HepG2 (cell line): ENCODE data around the gene TIMP3. TPM values are rescaled to one million over a fixed set of nuclear protein-coding genes. Genes with fewer than 3 reads are reported as not detected.

ENCODE experiments used
- CEBPB ChIP-seq: IDR thresholded peaks from 2 replicates; pipeline ENCODE4 v1.6.1; 2011; ENCODE audit warnings: low read depth, low read length, improper control_type of control experiment, borderline replicate concordance
- CEBPG ChIP-seq: IDR thresholded peaks from 2 replicates; pipeline ENCODE4 v1.6.1; 2016
- CTCF ChIP-seq: sonication (generic); formaldehyde crosslinking; IDR thresholded peaks from 2 replicates; pipeline ENCODE4 v1.5.0; 2020; ENCODE audit warnings: mild to moderate bottlenecking, missing genetic modification reagents, moderate library complexity
- EEA1 ChIP-seq: sonication (generic); formaldehyde crosslinking; IDR thresholded peaks from 2 replicates; pipeline ENCODE4 v1.5.1; 2020; ENCODE audit warnings: mild to moderate bottlenecking, missing genetic modification reagents, borderline replicate concordance
- HDAC2 ChIP-seq: sonication (generic); formaldehyde crosslinking; IDR thresholded peaks from 2 replicates; pipeline ENCODE4 v1.4.0; 2020; ENCODE audit warnings: missing genetic modification reagents
- HIC2 ChIP-seq: sonication (generic); formaldehyde crosslinking; IDR thresholded peaks from 2 replicates; pipeline ENCODE4 v1.9.0; 2022; ENCODE audit warnings: low read depth, missing genetic modification reagents
- IRF2 ChIP-seq: IDR thresholded peaks from 2 replicates; pipeline ENCODE4 v1.6.1; 2018; ENCODE audit warnings: missing genetic modification reagents, missing compliant biosample characterization
- ISL2 ChIP-seq: sonication (generic); formaldehyde crosslinking; IDR thresholded peaks from 2 replicates; pipeline ENCODE4 v1.5.0; 2020; ENCODE audit warnings: missing genetic modification reagents
- MAZ ChIP-seq, 2 experiments: sonication (generic) in 1 of 2; formaldehyde crosslinking in 1 of 2; IDR thresholded peaks; 2 replicates each; pipeline versions ENCODE4 v1.5.0 to v1.6.1; 2012 to 2020; ENCODE audit warnings: low read depth in 2 of 2, mild to moderate bottlenecking in 2 of 2, borderline replicate concordance in 1 of 2, improper control_type of control experiment in 1 of 2, low read length in 1 of 2, missing genetic modification reagents in 1 of 2, moderate library complexity in 1 of 2
- NCOA2 ChIP-seq: sonication (generic); formaldehyde crosslinking; IDR thresholded peaks from 2 replicates; pipeline ENCODE4 v1.8.0; 2022; ENCODE audit warnings: inconsistent platforms
- SALL1 ChIP-seq: sonication (generic); formaldehyde crosslinking; IDR thresholded peaks from 2 replicates; pipeline ENCODE4 v1.8.0; 2022; ENCODE audit warnings: mild to moderate bottlenecking, missing genetic modification reagents
- SOX13 ChIP-seq, 3 experiments: fragments of 450-650 bp in 1 of 3; sonication (generic) in 1 of 3; formaldehyde crosslinking in 1 of 3; IDR thresholded peaks in 2 of 3; conservative IDR thresholded peaks in 1 of 3; 2 replicates each; pipeline versions ENCODE4 v1.5.0 to v1.6.1; 2016 to 2020; ENCODE audit warnings: antibody characterized with exemption in 1 of 3, mild to moderate bottlenecking in 1 of 3, missing compliant biosample characterization in 1 of 3, missing genetic modification reagents in 1 of 3, moderate library complexity in 1 of 3
- SOX5 ChIP-seq: IDR thresholded peaks from 2 replicates; pipeline ENCODE4 v1.6.1; 2016; ENCODE audit warnings: borderline replicate concordance
- SRSF4 ChIP-seq: fragments of 200-400 bp; formaldehyde crosslinking; IDR thresholded peaks from one replicate; pipeline ENCODE4 v1.6.1; 2018; ENCODE audit warnings: mild to moderate bottlenecking, low read depth, low read length, moderate library complexity; ENCODE audit not compliant: poor library complexity, severe bottlenecking
- SUZ12 ChIP-seq: fragments of 150-350 bp; IDR thresholded peaks from 2 replicates; pipeline ENCODE4 v1.6.1; 2014; ENCODE audit warnings: low read depth, low read length
- TBX2 ChIP-seq: sonication (generic); formaldehyde crosslinking; IDR thresholded peaks from 2 replicates; pipeline ENCODE4 v1.5.0; 2020; ENCODE audit warnings: missing genetic modification reagents, mild to moderate bottlenecking, borderline replicate concordance
- TFAP4 ChIP-seq: sonication (generic); IDR thresholded peaks from 2 replicates; pipeline ENCODE4 v1.6.1; 2016; ENCODE audit warnings: low read depth, borderline replicate concordance
- ZBTB7B ChIP-seq: sonication (generic); formaldehyde crosslinking; IDR thresholded peaks from 2 replicates; pipeline ENCODE4 v1.4.0; 2020; ENCODE audit warnings: missing genetic modification reagents
- ZNF121 ChIP-seq: sonication (generic); formaldehyde crosslinking; IDR thresholded peaks from 2 replicates; pipeline ENCODE4 v1.5.0; 2020; ENCODE audit warnings: mild to moderate bottlenecking, missing genetic modification reagents
- ZNF687 ChIP-seq: sonication (generic); formaldehyde crosslinking; IDR thresholded peaks from 2 replicates; pipeline ENCODE4 v1.5.1; 2020; ENCODE audit warnings: mild to moderate bottlenecking, missing genetic modification reagents, moderate library complexity
- polyA plus RNA-seq, 8 experiments: library from polyadenylated mRNA; depleted of rRNA in 3 of 8; stranded (reverse) in 7 of 8; unstranded in 1 of 8; fragments of >200 nt; fragmentation: Illumina TruSeq in 4 of 8; extraction: Trizol in 4 of 8; gene quantifications; 2 replicates each; pipeline versions ENCODE4 v1.2.1 to v1.2.3, GENCODE V29; 2011 to 2016; ENCODE audit warnings: low read depth in 4 of 8, missing spikeins in 1 of 8, mixed read lengths in 1 of 8; ENCODE audit not compliant: insufficient read depth in 1 of 8
- total RNA-seq, 5 experiments: library from RNA; depleted of rRNA; stranded (reverse); fragments of >200 nt; fragmentation: Illumina TruSeq; extraction: Trizol; gene quantifications; 2 replicates each; pipeline ENCODE4 v1.2.3, GENCODE V29; 2016; ENCODE audit warnings: low read depth in 1 of 5

TIMP3 gene
- total and polyA plus RNA-seq, 2 of the 13 experiments (the other 11 are each of a cell fraction or from before 2014, with no cell fraction given), result 57.3 to 86.6 TPM

GRCh38 chr22:32788904-32789624, 12.4 kb upstream of the TIMP3 start (continued):
- TF ChIP-seq MAZ (IDR thresholded peaks at IDR 0.05; ENCODE audit: borderline replicate concordance, low read depth, low read length), result no peak
- TF ChIP-seq MAZ (CRISPR knock-in tag; IDR thresholded peaks at IDR 0.05; ENCODE audit: low read depth), result peak; percentile 23; the same call in 1 of the 2 replicates
- TF ChIP-seq SOX5 (CRISPR knock-in tag), result peak; percentile 32; the same call in 1 of the 2 replicates
- peak; percentile 52; the same call in 1 of the 2 replicates for TF ChIP-seq ISL2 (CRISPR knock-in tag)
- TF ChIP-seq TFAP4, result peak; percentile 29; the same call in 1 of the 2 replicates
- TF ChIP-seq SUZ12, result no peak
- no peak for TF ChIP-seq EEA1 (CRISPR knock-in tag)
- TF ChIP-seq ZBTB7B (CRISPR knock-in tag), result 0 out of 2 replicates have a peak, but pooled peaks have one; percentile 25
- TF ChIP-seq CTCF (CRISPR knock-in tag), result no peak
- peak; percentile 66; the same call in 1 of the 2 replicates for TF ChIP-seq NCOA2 (CRISPR knock-in tag)
- 0 out of 2 replicates have a peak, but pooled peaks have one; percentile 24 for TF ChIP-seq TBX2
- no peak for TF ChIP-seq SOX13 (IDR thresholded peaks at IDR 0.05)
- peak in 1 of 2 experiments; percentile 58; a peak in 2 of 4 replicates for TF ChIP-seq SOX13 (CRISPR knock-in tag; conservative IDR thresholded peaks at IDR 0.05 in 1 of 2, IDR thresholded peaks at IDR 0.05 in 1 of 2)
- no peak for TF ChIP-seq ZNF121
- peak; percentile 31; the same call in 1 of the 2 replicates for TF ChIP-seq HDAC2 (CRISPR knock-in tag)
- peak; percentile 73 for TF ChIP-seq CEBPG (CRISPR knock-in tag)
- peak; percentile 77 for TF ChIP-seq SALL1 (CRISPR knock-in tag)
- no peak for TF ChIP-seq SRSF4
- peak; percentile 52; the same call in 1 of the 2 replicates for TF ChIP-seq CEBPB
- TF ChIP-seq ZNF687, result peak; percentile 74
- no peak for TF ChIP-seq IRF2 (CRISPR knock-in tag)
- 0 out of 2 replicates have a peak, but pooled peaks have one; percentile 34 for TF ChIP-seq HIC2 (CRISPR knock-in tag)
